ENCODE measurements around the gene ALOX15B.

The ALOX15B gene

GRCh38 chr17:8038954-8039610 lies at the start of gene ALOX15B:
TSS of gene ALOX15B (plus strand) at chr17:8039059. CDS start at chr17:8039156, 97 bp downstream.
- DNase-seq = no peak

DNA sequence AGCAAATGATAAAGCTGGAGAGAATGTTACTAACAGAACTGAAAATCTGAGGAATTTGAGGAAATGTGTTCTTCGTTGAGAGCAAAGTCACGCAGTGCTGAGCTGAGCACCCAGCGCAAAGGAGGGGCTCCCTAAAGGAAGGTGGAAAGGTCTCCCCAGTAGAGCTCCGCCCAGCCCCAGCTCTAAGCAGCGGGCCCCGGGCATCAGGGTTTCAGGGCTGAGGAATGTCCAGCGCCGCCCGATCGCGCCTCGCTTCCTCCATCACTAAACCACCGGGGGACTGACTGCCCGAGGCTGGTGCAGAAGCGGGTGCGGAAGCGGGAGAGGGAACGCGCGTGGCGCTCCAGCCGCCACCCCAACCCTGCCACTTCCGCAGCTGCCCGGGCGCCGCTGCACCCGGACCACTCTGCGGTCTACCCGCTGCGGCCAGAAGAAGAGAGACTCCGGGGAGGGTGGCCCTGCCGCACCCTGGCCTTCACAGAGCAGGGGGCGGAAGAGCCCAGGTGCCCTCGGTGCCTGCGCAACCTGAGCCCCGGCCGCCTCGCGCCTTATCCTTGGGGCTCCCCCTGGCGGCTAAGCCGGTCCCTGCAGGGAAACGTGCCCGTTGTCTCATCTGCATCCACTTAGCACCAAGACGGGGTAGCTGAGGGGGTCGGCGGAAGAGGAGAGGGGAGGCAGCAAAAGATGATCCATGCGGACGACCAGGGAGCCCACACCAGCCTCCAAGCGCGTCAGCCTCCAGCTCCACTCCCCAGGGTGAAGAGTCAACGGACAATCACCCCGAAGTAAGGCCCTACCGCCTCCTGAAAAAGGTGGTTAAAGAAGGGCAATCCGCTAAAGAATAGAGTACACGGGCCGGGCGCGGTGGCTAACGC lies 48.8 kb upstream of the ALOX15B start:
- DNase-seq = peak; percentile 75

GRCh38 chr17:7992516-7992915 lies 46.3 kb upstream of the ALOX15B start:
- DNase-seq = no peak

- DNase-seq = no peak
Observed at GRCh38 chr17:7992924-7993323, 45.9 kb upstream of the ALOX15B start.

DNA sequence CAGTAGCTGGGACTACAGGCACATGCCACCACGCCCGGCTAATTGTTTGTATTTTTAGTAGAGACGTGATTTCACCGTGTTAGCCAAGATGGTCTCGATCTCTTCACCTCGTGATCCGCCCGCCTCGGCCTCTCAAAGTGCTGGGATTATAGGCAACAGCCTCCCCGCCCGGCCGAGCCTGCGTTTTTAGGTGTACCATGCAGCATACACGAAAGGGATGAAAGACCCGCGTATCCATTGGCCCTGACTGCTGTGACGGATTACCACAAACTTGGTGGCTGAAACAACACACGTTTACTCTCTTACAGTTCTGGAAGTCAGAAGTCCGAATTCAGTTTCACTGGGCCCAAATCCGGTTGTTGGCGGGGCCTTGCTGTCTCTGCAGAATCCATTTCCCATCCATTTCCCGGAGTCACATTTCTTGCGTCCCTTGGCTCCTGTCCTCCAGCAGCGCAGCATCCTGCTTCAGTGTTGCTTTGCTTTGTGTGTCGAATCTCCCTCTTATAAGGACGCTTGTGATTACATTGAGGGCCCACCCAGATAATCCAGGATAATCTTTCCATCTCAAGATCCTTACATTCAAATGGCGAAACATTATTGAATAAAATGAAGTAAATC lies 44.8 kb upstream of the ALOX15B start:
- no peak for DNase-seq

DNA sequence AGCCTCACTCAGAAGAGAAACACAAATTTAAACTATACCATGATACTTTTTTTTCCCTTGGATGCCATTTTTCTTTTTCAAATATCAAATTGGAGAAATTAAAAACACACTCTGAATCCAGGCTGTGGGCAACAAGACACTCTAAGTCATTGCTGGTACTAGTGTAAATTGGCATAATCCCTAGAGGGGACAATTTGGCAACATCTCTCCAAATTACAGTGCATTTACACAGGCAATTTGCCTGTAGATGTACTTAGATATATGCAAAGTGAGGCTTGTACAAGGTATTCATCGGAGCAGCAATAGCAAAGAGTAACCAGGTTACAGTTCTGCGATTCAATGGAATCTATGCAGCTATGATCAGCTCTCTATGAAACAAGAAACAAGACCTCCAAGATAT lies 43.1 kb upstream of the ALOX15B start:
- DNase-seq = no peak

DNA sequence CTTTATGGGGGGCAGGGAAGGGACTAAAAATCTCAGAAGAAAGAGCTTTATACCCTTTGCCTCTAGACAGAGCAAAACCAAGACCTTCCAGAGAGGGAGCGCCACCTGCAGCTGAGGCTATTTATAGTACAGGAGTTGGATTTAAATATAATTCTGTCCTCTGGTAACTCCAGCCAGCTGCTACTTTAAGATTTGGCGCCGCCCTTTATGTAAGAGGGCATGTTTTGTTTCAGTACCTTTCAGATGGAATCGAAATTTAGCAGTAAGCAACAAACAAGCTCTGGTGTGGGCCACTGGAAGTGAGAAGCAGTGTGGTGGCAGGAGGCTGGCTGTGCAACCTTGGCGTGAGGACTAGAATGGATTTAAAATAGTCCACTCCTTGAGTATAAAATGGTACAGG lies 41.7 kb upstream of the ALOX15B start:
- DNase-seq = no peak

- DNase-seq = no peak
Observed at GRCh38 chr17:8001976-8002720, 36.7 kb upstream of the ALOX15B start, which contains the start of gene GUCY2D. TSS of gene GUCY2D (plus strand) at chr17:8002615. CDS start at chr17:8003048, 433 bp downstream.

GRCh38 chr17:8002721-8003593 lies 35.9 kb upstream of the ALOX15B start:
- no peak for DNase-seq

DNA sequence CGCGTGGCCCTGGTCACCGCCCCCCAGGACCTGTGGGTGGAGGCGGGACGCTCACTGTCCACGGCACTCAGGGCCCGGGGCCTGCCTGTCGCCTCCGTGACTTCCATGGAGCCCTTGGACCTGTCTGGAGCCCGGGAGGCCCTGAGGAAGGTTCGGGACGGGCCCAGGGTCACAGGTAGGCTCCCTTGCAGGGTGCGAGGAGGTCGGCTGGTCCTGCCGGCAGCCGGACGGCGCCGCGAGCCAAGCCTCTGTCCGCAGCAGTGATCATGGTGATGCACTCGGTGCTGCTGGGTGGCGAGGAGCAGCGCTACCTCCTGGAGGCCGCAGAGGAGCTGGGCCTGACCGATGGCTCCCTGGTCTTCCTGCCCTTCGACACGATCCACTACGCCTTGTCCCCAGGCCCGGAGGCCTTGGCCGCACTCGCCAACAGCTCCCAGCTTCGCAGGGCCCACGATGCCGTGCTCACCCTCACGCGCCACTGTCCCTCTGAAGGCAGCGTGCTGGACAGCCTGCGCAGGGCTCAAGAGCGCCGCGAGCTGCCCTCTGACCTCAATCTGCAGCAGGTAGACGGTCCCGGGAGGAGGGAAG lies 35.2 kb upstream of the ALOX15B start:
- DNase-seq = no peak

DNA sequence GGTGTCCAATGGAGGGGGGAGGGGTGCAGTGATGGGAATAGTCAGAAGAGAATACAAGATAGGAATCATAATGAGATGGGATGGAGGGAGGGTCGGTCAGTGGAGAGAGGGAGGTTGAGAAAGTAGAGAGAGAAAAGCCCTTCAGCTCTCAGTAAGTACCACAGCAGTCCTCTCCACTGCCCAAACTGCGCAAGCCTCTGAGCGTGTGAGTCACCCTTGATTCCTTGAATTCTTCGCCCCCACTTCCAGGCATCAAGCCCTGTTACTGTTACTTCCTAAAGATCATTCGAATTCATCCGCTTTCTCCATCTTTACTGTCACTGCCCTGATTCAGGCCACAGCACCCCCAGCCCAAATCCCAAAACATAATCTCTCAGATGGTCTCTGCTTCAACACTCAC lies 34.0 kb upstream of the ALOX15B start:
- DNase-seq = no peak

DNA sequence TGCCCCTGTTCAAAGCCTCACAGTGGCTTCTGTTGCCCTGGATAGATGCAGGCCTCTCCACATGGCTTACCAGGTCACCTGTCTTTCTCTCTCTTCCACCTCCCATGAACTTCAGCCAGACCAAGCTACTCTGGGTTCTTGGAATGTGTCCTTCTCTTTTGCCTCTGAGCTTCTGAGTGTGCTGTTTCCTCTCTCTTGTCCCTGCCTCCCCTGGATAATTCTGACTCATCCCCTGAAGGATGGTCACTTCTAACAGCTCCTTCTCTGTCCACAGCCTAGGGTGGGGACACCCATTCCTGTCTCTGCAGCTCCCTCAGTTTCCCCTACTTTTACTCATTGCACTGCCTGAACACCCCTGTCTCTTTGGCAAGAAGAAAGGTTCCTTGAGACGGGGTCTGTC lies 33.5 kb upstream of the ALOX15B start:
- DNase-seq = no peak

GRCh38 chr17:8005967-8006730 lies 32.7 kb upstream of the ALOX15B start:
- no peak for DNase-seq

GRCh38 chr17:8006836-8007680 lies 31.8 kb upstream of the ALOX15B start:
- no peak for DNase-seq

GRCh38 chr17:8007836-8008235 lies 31.0 kb upstream of the ALOX15B start:
- no peak for DNase-seq

- DNase-seq = no peak
Observed at GRCh38 chr17:8012045-8012580, 26.7 kb upstream of the ALOX15B start.

GRCh38 chr17:8012996-8013640 lies 25.7 kb upstream of the ALOX15B start:
- no peak for DNase-seq

- DNase-seq = no peak
Observed at GRCh38 chr17:8013731-8014557, 24.9 kb upstream of the ALOX15B start.

Data from midbrain (tissue), 1 donor.